ENCODE data around the gene ZBTB34. TPM values are rescaled to one million over a fixed set of nuclear protein-coding genes. Genes with fewer than 3 reads are reported as not detected.

The ZBTB34 gene
- total and polyA plus RNA-seq, 9 of the 15 experiments (the other 6 are each of a cell fraction or from before 2014, with no cell fraction given): 2.7 to 15.6 (median 9.8) TPM

DNA sequence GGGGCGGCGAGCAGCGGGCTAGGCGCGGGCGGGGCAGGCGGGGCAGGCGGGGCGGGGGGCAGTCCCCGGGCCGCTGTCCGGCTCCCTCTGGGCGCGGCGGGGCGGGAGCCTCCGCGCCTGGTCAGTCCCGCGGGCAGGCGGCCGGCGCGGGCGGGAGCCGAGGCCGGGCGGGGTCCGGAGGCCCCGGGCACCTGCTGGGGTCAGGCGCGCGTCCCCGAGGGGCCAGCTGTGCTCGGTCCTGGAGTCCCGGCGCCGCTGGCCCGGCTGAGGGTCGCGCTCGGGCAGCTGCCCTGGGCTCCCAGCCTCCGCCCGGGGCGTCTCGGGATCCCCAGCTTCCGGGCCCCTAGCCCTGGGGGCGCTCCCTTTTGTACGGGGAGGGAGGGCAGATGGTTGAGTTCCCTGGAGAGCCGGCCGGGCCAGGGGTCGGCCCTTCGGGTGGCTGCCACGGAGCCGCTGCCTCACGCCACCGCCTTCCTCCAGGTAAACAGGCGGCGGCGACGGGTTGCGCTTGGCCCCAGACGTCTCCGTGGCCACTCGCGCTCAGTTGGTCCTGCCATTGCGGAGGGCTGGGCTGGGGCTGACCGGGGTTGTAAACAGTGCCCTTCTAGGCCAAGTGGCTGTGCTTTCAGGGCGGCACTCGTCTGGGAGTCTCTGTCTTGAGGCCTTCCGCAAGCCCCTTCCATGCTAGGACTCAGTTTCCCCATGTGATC is 473 bp downstream of the ZBTB34 start (continued):
- TF ChIP-seq, protein P1, sequence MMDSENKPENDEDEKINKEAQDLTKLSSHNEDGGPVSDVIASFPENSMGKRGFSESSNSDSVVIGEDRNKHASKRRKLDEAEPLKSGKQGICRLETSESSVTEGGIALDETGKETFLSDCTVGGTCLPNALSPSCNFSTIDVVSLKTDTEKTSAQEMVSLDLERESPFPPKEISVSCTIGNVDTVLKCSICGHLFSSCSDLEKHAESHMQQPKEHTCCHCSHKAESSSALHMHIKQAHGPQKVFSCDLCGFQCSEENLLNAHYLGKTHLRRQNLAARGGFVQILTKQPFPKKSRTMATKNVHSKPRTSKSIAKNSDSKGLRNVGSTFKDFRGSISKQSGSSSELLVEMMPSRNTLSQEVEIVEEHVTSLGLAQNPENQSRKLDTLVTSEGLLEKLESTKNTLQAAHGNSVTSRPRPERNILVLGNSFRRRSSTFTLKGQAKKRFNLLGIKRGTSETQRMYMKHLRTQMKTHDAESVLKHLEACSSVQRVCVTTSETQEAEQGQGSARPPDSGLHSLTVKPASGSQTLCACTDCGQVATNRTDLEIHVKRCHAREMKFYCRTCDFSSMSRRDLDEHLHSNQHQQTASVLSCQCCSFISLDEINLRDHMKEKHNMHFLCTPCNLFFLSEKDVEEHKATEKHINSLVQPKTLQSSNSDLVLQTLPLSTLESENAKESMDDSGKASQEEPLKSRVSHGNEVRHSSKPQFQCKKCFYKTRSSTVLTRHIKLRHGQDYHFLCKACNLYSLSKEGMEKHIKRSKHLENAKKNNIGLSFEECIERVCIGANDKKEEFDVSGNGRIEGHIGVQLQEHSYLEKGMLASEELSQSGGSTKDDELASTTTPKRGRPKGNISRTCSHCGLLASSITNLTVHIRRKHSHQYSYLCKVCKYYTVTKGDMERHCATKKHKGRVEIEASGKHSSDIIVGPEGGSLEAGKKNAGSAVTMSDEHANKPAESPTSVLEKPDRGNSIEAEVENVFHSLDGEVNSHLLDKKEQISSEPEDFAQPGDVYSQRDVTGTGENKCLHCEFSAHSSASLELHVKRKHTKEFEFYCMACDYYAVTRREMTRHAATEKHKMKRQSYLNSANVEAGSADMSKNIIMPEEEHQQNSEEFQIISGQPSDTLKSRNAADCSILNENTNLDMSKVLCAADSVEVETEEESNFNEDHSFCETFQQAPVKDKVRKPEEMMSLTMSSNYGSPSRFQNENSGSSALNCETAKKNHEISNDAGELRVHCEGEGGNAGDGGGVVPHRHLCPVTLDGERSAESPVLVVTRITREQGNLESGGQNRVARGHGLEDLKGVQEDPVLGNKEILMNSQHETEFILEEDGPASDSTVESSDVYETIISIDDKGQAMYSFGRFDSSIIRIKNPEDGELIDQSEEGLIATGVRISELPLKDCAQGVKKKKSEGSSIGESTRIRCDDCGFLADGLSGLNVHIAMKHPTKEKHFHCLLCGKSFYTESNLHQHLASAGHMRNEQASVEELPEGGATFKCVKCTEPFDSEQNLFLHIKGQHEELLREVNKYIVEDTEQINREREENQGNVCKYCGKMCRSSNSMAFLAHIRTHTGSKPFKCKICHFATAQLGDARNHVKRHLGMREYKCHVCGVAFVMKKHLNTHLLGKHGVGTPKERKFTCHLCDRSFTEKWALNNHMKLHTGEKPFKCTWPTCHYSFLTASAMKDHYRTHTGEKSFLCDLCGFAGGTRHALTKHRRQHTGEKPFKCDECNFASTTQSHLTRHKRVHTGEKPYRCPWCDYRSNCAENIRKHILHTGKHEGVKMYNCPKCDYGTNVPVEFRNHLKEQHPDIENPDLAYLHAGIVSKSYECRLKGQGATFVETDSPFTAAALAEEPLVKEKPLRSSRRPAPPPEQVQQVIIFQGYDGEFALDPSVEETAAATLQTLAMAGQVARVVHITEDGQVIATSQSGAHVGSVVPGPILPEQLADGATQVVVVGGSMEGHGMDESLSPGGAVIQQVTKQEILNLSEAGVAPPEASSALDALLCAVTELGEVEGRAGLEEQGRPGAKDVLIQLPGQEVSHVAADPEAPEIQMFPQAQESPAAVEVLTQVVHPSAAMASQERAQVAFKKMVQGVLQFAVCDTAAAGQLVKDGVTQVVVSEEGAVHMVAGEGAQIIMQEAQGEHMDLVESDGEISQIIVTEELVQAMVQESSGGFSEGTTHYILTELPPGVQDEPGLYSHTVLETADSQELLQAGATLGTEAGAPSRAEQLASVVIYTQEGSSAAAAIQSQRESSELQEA (IDR thresholded peaks at IDR 0.05; ENCODE audit: low read depth): no peak
- TF ChIP-seq CREB1 (IDR thresholded peaks at IDR 0.05) (no peak), CREB1 (CRISPR knock-in tag; IDR thresholded peaks at IDR 0.05) (peak; percentile 36; the same call in 1 of the 2 replicates), POLR2G (IDR thresholded peaks at IDR 0.05; ENCODE audit: low read depth, low read length) (peak; percentile 68), RBBP5 (IDR thresholded peaks at IDR 0.05; ENCODE audit: borderline replicate concordance, insufficient read depth, low read length, poor library complexity, severe bottlenecking) (peak; percentile 78), HDAC1 (IDR thresholded peaks at IDR 0.05) (0 out of 4 replicates have a peak, but pooled peaks of 1 of the 2 experiments have one; percentile 16), PHF8 (IDR thresholded peaks at IDR 0.05; ENCODE audit: borderline replicate concordance, low read length) (peak; percentile 42; the same call in 1 of the 2 replicates)
- TF ChIP-seq, protein P2, sequence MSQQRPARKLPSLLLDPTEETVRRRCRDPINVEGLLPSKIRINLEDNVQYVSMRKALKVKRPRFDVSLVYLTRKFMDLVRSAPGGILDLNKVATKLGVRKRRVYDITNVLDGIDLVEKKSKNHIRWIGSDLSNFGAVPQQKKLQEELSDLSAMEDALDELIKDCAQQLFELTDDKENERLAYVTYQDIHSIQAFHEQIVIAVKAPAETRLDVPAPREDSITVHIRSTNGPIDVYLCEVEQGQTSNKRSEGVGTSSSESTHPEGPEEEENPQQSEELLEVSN (IDR thresholded peaks at IDR 0.05; ENCODE audit: borderline replicate concordance in 1 of 2, extremely low read depth in 1 of 2, insufficient read depth in 1 of 2, insufficient read length in 1 of 2, low read depth in 1 of 2, low read length in 1 of 2, poor library complexity in 1 of 2, severe bottlenecking in 1 of 2): peak in 1 of 2 experiments; percentile 88

All from K562 (cell line).